GM21717 (cell line): ENCODE results near the gene APBA3.
"Not testable (repeated sequence)": the region's sequence is repeated elsewhere in the genome, so short reads cannot be mapped to it uniquely, and the experiment has no call there.

ENCODE experiments used
- ATAC-seq: cut with Tn5 transposase; IDR thresholded peaks from one replicate; pipeline ENCODE4 v1.9.1; 2021; ENCODE audit warnings: mild to moderate bottlenecking, moderate library complexity; ENCODE audit not compliant: unreplicated experiment

The APBA3 gene

DNA sequence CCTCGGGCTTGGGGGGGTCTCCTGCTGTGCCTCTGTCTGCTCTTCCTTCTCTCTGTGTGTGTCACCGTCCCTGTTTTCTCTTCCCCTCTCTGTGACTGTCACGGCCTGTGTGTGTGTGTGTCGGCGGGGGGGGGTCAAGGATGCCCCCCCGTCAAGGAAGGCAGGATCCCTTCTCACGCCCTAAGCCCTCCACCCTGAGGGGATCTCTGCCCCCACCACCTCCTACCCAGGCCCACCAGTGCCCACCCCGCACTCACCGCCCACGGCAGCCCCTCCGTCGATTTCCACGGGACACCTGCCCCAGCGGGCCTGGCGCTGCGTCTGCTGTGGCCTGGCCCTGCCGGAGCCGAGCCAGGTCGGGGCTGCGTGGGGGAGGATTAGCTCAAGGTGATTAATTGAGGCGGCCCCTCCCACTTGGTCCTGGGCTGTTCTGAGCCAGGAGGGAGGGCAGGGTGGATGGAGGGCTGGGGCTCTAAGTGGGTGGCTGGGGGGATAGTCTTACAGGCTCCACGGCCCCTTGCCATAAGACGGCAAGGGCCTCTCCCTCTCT lies 10.5 kb upstream of the APBA3 start, which contains the start of gene RAX2:
RAX2 (minus strand) TSS at position 323 of the 550 bp plus-strand sequence. CDS start 486 bp downstream, outside the sequence.
- ATAC-seq, result no peak

DNA sequence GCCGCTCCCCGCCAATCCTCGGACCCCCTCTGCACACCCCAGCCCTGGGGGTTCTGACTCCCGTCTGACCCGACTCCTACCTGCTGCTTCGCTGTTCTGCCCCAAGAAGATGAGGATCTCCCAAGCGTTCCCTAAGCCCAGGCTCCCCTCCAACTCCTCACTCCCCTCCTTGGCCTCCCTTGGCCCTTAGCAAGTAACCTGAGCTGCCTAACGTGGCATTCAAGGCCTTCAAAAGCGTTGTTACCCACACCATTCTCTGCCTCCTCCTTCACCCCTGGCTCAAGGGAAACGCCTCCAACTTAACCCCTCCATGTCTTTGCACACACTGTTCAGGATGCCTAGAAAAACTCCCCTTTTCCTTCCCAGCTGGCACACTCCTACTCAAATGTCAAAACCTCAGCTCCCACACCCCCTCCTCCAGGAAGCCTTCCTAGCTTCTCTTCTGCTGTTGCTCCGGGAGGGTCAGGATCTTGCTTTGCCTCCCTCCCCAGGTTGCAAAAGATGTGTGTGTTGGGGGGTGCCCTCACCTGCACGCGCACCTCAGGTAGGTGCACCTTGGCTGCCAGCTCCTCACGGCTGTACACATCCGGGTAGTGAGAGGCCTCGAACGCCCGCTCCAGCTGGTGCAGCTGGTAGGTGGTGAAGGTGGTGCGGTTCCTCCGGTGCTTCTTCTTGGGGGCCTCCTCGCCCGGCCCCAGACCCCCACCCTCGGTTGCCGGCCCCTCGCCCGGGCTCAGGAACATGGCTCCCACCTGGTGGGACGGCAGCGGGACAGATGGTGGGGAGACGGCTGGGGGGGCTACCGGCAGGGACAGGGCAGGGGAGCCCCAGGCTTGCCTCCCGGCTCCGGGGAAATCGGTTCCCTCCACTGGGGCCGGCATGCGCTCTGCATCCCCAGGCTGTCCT lies 9.8 kb upstream of the APBA3 start:
- no peak for ATAC-seq

DNA sequence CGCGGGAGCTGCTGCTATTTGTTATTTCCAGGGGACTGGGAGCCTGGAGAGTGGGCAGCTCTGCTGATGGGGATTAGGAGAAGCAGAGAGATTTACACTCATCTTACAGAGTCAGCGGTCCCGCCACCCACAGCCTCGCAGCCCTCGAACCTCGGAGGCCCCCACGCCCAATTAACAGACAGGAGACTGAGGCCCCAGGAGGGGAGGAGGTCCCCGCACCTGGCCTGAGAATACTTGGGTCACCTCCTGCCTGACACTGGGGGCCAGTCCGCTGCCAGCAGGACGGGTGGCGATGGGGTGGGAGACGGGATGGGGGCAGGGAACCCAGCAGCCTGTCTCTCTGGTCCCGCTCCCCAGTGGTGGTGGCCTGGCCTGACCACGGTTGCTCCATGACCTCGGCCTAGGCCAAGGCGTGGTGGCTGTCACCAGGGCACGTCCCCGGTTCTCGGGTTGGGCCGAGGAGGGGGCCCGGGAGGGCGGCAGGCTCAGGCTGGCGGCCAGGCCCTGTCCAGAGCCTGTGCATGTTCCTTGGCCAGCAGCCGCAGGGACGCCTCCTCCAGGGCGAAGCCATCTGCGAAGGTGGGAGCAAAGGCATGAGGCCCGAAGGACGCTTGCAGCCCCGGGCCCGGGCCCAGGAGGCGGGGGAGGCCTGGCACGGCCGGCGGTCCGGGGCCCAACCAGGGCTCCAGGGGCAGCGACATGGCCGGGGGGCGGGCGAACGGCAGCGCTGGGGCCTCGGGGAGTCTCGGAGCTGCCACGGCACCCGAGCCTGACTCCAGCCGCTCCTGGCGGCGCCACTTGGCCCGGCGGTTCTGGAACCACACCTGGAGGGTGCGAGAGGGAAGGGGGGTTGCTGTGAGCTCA lies 8.9 kb upstream of the APBA3 start:
- no peak for ATAC-seq

DNA sequence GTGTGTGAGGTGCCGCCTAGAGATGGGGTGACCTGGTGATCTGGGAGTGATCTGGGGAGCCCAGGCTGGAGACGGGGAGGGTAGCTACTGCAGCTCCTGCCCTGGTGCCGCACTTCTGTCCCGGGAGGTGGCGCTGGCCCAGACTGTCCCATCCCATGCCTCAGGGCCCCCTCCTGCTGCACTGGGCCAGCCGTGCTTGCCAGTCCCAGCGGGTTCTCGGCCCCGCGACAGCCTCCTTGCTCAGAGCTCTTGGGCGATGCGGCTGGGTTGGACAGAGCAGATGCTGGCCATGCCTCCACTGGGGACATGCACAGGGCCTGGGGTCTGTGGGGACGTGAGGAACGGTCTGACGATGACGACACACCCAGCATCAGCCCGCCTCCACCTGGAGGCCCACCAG lies 8.0 kb upstream of the APBA3 start:
- no peak for ATAC-seq

DNA sequence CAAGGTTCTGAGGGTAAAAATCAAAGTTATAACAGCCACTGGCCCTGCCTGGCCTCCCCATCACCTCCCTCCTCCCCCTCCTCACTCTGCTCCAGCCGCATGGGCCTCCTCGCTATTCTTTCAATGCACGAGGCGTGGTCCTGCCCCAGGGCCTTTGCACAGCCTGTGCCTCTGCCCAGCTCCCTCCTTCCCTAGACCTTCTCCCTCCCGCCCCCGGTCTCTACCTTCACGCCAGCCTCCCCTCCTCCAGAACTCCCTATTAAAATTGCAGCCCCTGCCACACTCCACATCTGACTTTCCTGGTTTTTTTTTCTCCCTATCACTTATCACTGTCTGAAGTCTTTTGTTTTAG lies 7.2 kb upstream of the APBA3 start:
- ATAC-seq, result no peak

DNA sequence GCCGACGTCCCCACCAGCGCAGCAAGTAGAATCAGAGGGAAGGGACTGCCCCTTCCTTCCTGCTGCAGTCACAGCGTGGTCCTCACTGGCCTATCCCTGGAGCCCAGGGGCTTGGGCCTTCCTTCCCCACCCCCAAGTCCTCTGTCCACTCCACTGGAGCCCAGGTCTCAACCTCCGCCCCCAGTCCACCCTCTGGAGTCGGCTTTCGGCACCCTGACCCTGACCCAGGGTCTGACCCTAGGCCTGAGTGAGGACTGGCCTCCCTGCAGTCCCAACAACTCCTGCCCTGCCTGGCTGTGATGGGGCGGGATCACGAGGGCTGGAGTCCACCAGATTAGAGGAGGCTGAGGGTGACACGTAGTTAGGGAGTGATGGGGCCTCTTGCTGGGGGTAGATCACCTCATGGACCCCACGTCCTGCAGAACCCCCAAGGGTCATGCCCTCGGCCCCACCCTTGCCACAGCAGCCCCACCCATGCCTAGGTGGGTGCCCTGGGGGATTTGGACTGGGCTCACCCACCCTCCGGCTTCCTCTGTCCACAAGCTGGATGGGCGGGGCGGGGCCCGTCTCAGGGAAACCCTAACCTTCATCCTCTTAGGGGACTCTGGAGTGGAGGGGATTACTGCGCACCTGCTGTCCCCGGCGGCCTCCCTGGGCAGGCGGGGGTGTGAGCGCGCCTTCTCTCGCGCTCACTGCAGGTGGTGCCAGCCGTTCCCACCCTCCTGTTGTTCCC lies 6.7 kb upstream of the APBA3 start:
- ATAC-seq, result no peak

DNA sequence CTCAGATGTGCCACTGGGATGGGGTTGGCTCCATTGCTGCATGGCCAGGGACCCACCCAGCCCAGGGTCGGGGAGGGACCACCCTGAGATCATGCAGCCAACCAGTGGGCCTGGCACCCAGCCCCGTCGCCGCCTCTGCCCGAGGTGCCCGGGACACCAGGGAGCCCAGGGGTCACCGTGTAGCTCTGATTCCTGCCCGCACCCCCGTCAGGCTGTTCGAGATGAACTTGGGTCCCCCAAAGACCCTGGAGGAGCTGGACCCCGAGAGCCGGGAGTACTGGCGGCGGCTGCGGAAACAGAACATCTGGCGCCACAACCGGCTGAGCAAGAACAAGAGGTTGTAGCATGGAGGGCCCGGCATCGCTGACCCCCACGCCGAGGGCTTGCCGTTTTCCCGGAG lies 5.6 kb upstream of the APBA3 start:
- ATAC-seq, result no peak

DNA sequence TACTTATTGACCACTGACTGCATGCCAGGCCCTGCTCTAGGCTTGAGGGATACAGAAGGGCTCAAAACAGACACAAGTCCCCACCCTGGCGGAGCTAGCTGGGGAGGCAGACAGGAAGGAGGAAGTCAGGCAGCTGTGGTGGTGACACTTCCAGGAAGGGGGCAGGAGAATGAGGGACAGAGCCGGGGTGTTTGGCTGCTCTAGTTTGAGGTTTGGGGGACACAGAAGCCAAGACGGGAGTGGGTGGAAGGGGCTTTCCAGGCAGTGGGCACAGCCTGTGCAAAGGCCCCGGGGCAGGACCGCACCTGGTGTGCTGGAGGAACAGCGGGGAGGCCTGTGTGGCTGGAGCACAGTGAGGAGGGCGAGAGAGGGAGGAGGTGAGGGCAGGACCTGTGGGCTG lies 5.0 kb upstream of the APBA3 start:
- no peak for ATAC-seq

DNA sequence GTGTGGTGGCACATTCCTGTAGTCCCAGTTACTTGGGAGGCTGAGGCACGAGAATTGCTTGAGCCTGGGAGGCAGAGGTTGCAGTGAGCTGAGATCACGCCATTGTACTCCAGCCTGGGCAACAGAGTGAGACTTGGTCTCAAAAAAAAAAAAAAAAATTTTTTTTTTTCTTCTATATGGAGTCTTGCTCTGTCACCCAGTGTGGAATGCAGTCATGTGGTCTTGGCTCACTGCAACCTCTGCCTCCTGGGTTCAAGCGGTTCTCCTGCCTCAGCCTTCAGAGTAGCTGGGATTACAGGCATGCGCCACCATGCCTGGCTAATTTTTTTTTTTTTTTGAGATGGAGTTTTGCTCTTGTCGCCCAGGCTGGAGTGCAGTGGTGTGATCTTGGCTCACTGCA lies 4.3 kb upstream of the APBA3 start:
- ATAC-seq, result not testable (repeated sequence)

DNA sequence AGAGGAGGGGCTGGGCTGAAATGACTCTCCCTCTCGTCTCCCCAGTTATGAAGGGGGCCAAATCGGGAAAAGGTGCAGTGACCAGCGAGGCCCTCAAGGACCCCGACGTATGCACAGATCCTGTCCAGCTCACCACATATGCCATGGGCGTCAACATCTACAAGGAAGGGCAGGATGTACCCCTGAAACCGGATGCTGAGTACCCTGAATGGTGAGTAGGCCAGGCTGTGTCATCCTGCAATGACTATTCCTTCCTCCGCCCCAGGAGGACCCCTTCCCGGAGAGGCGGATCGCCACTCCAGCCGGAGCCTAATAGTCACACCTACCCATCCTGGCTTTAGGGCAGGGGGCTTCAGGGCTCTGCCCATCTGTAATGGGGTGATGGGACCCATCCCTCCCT lies 3.6 kb upstream of the APBA3 start:
- ATAC-seq, result no peak

DNA sequence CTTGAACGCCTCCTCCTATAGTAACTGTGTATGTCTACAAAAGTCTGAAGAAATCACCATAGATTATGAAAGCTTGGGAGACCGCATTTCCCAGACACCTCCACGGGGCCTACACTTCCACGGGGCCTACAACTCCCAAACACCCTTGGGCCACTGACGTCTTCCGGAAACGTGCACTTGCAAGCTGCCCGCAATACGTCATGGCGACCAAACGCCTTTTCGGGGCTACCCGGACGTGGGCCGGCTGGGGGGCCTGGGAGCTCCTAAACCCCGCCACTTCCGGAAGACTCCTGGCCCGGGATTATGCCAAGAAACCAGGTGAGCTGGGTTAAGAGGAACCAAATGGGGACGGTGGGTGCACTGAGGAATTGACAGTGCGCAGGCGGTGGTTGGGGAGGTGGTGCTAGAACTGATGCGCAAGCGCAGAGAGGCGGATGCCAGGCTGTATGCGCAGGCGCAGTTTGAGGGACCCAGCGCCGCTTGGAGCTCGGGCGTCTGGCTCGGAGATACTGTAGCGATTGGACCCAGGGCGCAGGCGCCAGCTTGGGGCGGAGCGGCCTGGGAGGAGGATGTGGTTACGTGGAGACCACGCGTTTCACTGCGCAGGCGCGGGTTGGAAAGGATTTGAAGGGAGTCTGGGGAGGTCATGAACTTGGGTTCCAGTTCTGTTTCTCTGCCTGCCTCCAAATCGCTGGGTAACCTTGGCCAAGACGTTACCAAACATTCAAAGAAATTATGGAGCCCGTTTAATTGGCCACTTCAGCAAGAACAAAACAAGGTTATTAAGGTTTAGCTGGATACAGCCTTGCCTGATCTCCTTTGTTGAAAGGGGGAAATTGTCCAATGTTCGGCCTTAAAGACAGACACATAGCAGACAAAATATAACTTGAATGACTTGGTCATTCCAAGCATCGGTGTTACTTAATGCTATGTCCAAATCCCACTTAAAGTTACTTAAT lies 1.3 kb upstream of the APBA3 start, which contains the start of gene MRPL54:
MRPL54 (plus strand) TSS at position 182 of the 959 bp plus-strand sequence; CDS start at position 201, 19 bp downstream.
- peak; percentile 66 for ATAC-seq

DNA sequence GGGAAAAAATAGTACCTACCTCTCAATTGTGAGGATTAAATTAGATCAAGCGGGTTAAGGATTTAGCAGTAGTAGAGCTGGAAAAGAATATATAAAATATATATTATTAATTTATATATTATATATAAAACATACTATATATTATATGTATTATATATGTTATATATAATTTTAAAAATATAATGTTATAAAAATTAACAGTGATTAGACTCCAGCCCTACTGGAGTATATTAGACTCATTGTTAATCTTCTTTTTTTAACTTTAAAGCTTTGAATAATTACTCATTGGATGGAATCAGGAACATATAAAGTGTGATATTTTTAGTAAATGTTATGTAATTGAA lies 610 bp upstream of the APBA3 start:
- ATAC-seq, result no peak

DNA sequence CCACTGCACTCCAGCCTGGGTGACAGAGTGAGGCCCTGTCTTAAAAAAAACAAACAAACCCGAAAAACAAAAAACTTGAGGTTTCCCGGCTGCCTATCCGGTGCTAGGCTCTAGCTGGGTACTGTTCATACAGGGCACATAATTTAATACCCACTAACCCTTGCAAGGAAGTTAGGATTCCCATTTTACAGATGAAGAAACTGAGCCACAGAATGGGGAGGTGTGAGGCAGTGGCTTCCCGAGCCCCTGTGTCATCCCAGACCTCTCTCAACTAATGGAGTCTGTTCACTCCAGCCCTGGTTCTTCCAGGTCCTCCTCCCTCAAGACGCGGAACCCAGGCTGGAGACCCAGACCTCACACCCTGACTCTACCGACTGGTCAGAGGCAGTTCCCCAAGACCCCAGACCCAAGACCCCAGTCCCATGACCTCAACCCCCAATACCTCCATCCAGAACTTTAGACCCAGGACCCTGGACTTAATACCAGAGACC lies 576 bp downstream of the APBA3 start:
- peak; percentile 1 for ATAC-seq

DNA sequence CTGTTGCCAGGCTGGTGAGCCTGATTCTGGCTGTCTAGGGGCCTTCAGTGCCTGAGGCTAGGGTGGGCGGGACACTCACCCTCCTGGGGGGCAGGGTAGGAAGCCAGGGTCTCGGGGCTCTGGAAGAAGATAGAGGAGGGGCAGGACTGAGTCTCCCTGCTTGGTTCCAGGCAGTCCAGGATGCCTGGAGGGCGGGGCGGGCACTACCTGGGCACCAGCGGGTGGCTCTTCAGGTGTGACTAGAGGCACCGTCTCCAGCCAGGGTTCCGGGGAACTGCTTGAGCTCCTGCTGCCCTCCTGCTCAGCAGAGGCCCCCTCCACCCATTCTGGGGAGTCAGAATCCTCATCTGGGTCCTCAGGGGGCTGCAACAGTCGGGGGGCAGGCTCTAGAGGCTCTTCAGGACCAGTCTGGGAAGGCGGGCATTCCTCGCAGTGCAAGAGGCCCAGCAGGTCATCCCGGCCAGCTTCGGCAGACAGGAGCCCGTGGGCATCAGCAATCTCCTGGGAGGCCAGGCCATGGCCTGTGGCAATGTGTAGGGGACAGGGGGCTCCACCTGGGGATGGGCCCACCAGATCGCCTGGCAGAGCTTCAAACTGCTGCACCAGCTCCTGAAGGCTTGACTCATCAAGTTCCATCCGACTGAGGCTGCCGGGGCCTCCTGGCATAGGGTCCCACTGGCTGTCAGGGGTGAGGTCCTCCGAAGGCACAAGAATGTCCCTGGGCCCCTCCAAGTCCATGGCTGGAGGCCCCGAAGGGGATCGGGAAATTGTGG lies 1.8 kb downstream of the APBA3 start:
- ATAC-seq, result no peak

DNA sequence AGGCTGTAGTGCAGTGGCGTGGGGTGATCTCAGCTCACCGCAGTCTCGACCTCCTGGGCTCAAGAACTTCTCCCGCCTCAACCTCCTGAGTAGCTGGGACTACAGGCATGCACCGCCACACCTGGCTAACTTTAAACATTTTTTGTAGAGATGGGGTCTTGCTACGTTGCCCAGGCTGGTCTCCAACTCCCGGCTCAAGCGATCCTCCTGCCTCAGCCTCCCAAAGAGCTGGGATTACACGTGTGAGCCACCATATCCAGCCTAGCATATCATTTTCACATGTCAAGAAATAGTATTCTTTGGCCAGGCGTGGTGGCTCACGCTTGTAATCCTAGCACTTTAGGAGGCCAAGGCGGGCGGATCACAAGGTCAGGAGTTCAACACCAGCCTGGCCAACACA lies 3.2 kb downstream of the APBA3 start:
- not testable (repeated sequence) for ATAC-seq

DNA sequence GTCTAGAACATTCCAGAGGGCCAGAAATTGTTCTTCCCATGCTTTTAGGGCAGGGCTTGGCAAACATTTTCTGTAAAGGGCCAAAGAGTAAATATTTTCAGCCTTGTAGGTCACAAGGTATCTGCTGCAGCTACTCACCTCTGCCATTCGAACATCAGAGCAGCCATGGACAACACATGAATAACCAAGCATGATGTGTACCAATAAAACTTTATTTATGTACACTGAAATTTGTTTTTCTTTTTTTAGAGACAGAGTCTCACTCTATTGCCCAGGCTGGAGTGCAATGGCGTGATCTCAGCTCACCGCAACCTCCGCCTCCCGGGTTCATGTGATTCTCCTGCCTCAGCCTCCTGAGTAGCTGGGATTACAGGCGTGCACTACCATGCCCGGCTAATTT lies 3.8 kb downstream of the APBA3 start:
- not testable (repeated sequence) for ATAC-seq

DNA sequence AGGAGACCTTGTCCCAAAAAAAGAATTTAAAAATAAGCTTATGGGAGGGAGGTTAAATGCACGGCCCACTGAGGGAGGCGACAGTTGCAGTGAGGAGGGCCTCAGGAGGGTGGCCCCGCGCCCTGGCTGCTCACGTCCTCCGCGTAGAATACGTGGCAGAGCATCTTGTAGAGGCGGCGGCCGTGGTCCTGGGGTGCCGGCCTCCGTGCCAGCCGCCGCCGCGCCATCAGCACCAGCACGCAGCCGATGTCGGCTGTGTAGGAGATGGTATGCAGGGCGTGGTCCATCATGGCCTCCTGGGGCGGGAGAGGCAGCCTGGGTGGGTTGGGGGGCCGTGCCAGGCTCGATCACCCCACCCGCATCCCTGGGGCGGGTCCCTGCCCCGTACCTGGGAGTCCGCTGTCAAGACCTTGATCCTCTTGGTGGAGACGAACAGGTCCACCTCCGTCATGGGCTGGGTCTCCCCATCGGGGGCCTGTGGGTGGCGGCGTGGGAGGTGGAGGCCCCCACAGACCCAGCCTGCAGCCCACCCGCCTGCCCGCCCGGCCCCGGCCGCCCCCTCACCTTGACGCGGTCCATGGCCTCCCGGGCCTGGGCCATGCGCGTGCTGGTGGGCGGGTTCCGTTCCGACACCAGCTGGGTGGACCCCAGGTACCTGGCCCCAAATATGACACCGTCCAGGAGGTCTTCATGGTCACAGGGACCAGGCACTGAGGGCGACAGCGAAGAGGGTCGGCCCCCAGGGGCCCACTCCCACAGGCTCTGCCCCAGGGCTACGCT lies 7.7 kb downstream of the APBA3 start:
- no peak for ATAC-seq

DNA sequence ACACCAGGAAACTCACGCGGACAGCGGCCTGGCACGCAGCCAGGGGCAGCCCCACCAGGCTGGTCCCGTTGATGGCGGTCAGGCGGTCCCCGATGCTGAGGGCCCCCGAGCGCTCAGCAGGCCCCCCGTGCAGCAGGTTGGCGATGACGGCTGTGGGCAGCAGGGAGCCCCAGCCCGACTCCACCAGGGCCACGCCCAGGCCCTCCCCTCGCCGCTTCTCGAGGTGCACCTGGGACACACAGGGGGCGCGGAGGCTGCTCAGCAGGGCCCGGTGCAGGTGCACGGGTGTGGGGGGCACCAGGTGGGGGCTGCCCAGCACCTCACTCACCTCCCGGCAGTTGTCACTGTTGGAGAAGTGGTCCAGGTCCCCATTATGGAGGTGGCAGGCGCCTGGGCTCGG lies 9.0 kb downstream of the APBA3 start:
- no peak for ATAC-seq
